Right renal cortex interstitium (tissue), 3 donors: ENCODE results near the gene ACIN1. TPM values are rescaled to one million over a fixed set of nuclear protein-coding genes. Genes with fewer than 3 reads are reported as not detected.
A peak's percentile ranks its signal among the peaks of the same experiment; 100 is the strongest.

Source experiments
- DNase-seq, 3 donors: peaks; one replicate each; pipeline ENCODE4 v3.0.0-alpha.2; 2013; ENCODE audit warnings: low read depth in 3 of 3, low spot score in 2 of 3
- polyA plus RNA-seq, 3 donors: library from polyadenylated mRNA; unstranded; fragments of 120-200 nt; gene quantifications; one replicate each; pipeline ENCODE4 v1.2.1, GENCODE V29; 2013; ENCODE audit not compliant: insufficient read length in 3 of 3

The ACIN1 gene
- polyA plus RNA-seq = 100 to 1,000 TPM; 201 to 227 (median 206) TPM

DNA sequence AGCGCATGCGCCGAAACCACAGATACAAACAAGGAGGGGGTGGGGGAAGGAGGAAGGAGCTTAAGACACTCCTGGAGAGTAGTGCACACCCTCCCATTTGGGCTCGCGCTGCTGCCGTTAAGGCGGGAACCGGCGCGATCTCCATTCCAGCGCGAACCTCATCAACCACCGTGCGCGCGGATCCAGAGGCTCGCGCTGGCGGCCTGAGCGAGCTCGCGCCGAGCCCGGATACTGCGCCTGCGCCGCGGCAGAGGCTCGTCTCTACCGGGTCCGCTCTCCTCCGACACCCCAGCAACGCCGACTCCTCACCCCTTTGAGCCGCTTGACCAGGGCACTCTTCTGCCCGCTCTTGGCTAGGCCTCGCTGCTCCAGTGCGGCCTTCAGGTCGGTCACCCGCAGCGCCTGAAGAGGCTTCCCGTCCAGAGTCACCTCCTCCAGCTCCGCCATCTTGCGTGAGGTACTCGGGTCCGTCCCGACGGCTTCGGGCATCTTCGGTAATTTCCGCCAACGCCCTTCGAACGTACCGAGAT, at the start of gene ACIN1:
TSS of gene ACIN1 (minus strand) at position 471 of the 530 bp plus-strand sequence. CDS start at position 447, 24 bp downstream.
- peak; percentile 80 to 84 (median 81) for DNase-seq

DNA sequence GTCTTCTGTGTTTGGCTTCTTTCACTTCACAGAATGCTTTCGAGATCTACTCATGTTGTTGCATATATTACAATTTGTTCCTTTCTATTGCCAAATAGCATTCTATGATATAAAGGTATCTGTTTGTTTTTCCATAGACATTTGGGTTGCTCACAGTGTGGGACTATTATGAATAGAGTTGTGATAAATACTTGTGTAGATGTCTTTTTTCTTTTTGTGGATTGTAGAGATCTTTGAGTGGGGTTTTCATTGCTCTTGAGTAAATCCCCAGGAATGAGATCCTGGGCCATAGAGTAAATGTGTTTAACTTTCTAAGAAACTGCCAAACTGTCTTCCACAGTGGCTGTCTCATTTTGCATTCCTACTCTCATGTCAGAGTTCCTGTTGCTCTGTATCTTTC, 49.0 kb upstream of the ACIN1 start:
- DNase-seq = no peak

- DNase-seq = no peak
Measured at GRCh38 chr14:23142826-23143225, 47.9 kb upstream of the ACIN1 start.

DNA sequence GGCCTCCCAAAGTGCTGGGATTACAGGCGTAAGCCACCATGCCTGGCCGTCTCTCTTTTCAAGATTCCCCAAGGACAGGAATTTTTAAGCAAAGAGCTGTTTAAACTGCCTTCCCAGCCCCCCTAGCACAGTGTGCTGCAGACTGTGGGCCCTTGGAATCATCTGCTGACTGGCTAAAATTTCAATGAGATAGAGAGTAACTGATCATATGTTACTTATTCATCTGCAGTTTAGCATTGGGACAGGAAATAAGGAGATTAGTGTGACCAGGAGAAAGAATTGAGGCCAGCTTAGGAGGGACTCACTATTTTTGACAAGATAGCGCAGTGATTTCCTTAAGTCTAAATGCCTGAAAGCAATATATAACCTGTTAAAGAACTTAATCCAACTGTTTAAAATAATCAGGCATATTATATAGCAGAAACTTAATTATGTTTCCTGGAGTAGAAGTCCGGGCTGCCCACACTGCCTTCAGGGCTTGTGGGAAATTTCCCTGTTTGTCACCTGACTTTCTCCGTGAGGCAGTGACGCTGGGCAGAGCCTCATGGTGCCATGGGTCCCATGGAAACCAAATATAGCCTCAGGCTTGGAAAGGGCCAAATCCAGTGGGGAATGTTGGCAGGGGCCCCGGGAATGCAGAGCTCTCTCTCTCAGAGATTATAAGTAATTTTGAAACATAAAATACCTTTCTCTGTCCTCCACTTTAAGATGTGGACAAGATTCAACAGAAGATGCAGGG, 46.9 kb upstream of the ACIN1 start:
- no peak for DNase-seq

- DNase-seq = no peak
Measured at GRCh38 chr14:23140371-23140770, 45.4 kb upstream of the ACIN1 start.

DNA sequence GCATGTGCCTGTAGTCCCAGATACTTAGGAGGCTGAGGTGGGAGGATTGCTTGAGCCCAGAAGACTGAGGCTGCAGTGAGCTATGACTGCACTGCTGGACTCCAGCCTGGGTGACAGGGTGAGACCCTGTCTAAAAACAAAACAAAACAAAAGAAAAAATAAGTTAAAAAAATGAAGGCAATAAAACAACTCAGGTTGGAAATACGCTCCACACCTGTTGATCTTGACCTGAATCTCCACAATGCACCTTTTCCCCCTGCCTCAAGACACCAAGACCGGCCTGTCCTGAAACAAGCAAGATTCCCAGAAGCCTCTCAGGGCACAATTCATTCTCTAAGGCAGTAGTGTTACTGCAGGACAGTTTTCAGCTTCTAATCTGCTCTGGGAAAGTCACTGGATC, 44.9 kb upstream of the ACIN1 start:
- no peak for DNase-seq

GRCh38 chr14:23137813-23138535, 43.0 kb upstream of the ACIN1 start:
- no peak for DNase-seq

DNA sequence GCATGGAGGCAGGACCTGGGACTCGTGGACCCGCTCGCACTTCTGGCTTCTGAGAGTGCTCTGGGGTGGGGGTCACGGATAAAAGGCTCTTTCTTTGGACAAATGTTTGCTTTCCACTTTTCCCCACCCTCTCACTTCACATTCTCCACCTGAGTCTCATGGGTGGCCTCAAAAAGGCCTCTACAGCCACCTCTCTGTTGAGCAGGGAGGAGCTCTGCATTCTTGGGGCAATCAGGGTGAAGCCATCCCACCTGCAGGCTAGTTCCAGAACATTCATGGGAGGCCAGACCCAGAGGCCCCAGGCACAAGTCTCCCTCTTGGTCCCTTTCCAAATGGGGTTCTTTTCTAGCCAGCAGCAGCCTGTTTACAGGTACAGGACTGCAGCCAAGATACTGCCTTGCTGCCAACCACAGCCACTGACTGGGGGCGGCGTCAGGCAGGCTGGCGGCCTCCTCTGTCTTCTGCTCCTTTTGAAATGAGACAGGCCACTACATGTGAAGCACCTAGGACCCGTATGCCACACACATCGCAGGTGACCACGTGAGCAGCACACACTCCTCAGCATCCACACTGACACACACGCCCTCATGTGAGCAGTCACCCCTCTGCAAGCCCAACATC, 42.4 kb upstream of the ACIN1 start:
- DNase-seq = no peak

DNA sequence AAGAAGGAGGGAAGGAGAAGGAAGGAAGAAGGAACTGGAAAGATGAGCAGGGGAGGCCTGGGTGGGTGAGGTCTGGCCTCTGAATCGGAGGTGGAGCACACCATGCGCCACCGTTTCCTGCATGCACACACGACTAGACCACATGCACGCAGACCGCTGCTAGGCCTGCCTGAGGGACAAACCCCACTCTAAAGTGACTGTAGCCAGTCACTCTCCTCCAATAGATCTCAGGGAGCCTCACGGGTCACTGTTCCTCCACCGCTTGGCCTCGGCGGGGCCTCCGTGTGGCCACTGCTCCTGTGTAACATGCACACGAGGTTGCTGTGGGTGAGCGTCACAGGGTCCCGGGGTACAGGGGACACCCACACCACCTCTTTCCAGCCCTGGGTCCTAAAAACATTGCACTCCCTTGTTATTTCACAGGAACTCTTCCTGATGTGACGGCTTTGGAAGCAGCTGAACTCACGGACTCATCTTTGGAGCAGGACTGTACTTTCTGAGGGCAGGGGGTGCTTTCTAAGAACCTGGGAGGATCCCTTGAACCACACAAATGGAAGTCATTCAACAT, 41.7 kb upstream of the ACIN1 start:
- DNase-seq = no peak

GRCh38 chr14:23132970-23133369, 38.0 kb upstream of the ACIN1 start:
- no peak for DNase-seq

GRCh38 chr14:23131482-23131881, 36.5 kb upstream of the ACIN1 start:
- no peak for DNase-seq

- DNase-seq = no peak
Measured at GRCh38 chr14:23130871-23131270, 35.9 kb upstream of the ACIN1 start.

- no peak for DNase-seq
Measured at GRCh38 chr14:23129759-23130316, 34.9 kb upstream of the ACIN1 start.

DNA sequence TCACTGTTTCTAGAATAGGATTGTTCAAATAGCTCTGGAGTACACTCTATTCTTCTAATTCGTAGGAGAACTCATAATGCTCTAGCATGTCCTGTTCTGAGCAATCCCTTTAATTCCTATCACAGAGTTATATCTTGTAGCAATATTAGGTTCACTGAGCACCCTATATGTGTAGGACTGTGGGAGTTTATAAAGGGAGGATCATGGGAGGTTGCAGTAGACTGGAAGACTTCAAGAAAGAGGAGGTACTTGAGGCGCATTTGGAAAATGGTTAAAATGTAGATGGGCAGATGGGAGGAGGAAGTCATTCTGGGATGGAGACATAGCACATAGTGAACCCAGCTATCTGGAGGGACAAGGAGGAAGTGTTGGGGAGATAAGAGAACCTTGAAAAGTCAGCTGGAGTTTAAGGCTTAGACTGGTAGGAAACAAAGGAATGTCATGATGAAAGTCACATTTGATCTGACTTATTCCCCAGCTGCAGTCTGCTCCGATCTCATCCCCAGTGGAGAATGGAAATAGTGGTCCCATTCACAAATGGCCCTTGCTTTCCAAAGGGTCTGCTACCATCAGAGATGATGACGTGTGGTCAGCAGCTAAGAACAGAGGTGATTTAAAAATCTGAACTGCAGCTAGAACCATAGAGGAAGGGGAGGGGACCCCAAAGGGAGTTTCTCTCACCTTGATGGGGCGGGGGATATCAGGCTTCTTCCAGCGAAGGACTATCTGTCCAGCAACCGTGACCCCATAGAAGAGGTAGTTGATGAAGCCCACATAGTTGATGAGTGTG, 34.2 kb upstream of the ACIN1 start:
- DNase-seq = no peak

GRCh38 chr14:23127861-23128260, 32.9 kb upstream of the ACIN1 start:
- no peak for DNase-seq

- no peak for DNase-seq
Measured at GRCh38 chr14:23126548-23127278, 31.8 kb upstream of the ACIN1 start.

- no peak for DNase-seq
Measured at GRCh38 chr14:23125933-23126524, 31.1 kb upstream of the ACIN1 start.

DNA sequence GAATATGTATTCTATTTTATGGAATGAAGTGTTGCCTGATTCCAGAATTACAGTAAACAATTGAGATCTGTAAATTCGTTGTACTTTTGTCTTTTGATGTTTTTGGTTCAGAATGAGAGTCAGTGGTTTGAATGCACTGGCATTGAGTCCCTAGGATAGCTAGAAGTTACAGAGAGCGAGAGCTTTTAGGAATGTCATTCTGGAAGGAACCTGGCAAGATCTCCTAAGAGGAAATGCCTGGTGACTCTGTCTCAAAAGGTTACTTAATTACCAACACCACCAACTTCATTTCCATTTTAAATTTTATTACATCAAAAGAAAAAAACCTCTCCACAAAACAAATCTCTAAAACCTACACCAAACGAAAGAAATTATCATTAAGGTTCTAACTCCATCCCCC, 30.1 kb upstream of the ACIN1 start:
- DNase-seq = no peak
